ENCODE results near the gene SSTR3.

DNA sequence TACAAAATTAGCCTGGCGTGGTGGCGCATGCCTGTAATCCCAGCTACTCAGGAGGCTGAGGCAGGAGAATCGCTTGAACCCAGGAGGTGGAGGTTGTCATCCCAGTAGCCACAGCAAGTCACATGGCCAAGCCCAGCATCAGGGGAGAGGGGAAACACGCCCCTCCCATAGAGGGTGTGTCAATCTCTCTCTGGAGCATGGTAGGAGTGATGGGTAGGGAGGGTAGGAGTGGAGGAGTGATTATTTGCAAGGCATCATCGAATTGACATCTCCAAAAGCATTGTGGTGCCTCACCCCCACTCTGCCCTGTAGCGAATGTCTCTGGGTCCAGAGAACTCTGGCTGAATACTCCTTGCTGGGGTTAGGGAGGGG is 6.1 kb upstream of the SSTR3 start:
- TF ChIP-seq, protein P1, sequence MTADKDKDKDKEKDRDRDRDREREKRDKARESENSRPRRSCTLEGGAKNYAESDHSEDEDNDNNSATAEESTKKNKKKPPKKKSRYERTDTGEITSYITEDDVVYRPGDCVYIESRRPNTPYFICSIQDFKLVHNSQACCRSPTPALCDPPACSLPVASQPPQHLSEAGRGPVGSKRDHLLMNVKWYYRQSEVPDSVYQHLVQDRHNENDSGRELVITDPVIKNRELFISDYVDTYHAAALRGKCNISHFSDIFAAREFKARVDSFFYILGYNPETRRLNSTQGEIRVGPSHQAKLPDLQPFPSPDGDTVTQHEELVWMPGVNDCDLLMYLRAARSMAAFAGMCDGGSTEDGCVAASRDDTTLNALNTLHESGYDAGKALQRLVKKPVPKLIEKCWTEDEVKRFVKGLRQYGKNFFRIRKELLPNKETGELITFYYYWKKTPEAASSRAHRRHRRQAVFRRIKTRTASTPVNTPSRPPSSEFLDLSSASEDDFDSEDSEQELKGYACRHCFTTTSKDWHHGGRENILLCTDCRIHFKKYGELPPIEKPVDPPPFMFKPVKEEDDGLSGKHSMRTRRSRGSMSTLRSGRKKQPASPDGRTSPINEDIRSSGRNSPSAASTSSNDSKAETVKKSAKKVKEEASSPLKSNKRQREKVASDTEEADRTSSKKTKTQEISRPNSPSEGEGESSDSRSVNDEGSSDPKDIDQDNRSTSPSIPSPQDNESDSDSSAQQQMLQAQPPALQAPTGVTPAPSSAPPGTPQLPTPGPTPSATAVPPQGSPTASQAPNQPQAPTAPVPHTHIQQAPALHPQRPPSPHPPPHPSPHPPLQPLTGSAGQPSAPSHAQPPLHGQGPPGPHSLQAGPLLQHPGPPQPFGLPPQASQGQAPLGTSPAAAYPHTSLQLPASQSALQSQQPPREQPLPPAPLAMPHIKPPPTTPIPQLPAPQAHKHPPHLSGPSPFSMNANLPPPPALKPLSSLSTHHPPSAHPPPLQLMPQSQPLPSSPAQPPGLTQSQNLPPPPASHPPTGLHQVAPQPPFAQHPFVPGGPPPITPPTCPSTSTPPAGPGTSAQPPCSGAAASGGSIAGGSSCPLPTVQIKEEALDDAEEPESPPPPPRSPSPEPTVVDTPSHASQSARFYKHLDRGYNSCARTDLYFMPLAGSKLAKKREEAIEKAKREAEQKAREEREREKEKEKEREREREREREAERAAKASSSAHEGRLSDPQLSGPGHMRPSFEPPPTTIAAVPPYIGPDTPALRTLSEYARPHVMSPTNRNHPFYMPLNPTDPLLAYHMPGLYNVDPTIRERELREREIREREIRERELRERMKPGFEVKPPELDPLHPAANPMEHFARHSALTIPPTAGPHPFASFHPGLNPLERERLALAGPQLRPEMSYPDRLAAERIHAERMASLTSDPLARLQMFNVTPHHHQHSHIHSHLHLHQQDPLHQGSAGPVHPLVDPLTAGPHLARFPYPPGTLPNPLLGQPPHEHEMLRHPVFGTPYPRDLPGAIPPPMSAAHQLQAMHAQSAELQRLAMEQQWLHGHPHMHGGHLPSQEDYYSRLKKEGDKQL (CRISPR knock-in tag; IDR thresholded peaks at IDR 0.05; ENCODE audit: borderline replicate concordance) = no peak
- TF ChIP-seq, protein P2, sequence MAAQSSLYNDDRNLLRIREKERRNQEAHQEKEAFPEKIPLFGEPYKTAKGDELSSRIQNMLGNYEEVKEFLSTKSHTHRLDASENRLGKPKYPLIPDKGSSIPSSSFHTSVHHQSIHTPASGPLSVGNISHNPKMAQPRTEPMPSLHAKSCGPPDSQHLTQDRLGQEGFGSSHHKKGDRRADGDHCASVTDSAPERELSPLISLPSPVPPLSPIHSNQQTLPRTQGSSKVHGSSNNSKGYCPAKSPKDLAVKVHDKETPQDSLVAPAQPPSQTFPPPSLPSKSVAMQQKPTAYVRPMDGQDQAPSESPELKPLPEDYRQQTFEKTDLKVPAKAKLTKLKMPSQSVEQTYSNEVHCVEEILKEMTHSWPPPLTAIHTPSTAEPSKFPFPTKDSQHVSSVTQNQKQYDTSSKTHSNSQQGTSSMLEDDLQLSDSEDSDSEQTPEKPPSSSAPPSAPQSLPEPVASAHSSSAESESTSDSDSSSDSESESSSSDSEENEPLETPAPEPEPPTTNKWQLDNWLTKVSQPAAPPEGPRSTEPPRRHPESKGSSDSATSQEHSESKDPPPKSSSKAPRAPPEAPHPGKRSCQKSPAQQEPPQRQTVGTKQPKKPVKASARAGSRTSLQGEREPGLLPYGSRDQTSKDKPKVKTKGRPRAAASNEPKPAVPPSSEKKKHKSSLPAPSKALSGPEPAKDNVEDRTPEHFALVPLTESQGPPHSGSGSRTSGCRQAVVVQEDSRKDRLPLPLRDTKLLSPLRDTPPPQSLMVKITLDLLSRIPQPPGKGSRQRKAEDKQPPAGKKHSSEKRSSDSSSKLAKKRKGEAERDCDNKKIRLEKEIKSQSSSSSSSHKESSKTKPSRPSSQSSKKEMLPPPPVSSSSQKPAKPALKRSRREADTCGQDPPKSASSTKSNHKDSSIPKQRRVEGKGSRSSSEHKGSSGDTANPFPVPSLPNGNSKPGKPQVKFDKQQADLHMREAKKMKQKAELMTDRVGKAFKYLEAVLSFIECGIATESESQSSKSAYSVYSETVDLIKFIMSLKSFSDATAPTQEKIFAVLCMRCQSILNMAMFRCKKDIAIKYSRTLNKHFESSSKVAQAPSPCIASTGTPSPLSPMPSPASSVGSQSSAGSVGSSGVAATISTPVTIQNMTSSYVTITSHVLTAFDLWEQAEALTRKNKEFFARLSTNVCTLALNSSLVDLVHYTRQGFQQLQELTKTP (IDR thresholded peaks at IDR 0.05; ENCODE audit: low read depth in 1 of 2, partially characterized antibody in 2 of 2) = no peak
- TF ChIP-seq, protein P3, sequence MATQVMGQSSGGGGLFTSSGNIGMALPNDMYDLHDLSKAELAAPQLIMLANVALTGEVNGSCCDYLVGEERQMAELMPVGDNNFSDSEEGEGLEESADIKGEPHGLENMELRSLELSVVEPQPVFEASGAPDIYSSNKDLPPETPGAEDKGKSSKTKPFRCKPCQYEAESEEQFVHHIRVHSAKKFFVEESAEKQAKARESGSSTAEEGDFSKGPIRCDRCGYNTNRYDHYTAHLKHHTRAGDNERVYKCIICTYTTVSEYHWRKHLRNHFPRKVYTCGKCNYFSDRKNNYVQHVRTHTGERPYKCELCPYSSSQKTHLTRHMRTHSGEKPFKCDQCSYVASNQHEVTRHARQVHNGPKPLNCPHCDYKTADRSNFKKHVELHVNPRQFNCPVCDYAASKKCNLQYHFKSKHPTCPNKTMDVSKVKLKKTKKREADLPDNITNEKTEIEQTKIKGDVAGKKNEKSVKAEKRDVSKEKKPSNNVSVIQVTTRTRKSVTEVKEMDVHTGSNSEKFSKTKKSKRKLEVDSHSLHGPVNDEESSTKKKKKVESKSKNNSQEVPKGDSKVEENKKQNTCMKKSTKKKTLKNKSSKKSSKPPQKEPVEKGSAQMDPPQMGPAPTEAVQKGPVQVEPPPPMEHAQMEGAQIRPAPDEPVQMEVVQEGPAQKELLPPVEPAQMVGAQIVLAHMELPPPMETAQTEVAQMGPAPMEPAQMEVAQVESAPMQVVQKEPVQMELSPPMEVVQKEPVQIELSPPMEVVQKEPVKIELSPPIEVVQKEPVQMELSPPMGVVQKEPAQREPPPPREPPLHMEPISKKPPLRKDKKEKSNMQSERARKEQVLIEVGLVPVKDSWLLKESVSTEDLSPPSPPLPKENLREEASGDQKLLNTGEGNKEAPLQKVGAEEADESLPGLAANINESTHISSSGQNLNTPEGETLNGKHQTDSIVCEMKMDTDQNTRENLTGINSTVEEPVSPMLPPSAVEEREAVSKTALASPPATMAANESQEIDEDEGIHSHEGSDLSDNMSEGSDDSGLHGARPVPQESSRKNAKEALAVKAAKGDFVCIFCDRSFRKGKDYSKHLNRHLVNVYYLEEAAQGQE (IDR thresholded peaks at IDR 0.05; ENCODE audit: borderline replicate concordance) = no peak
- TF ChIP-seq, protein P3 (CRISPR knock-in tag; IDR thresholded peaks at IDR 0.05; ENCODE audit: low read depth) = no peak
- TF ChIP-seq, protein P4, sequence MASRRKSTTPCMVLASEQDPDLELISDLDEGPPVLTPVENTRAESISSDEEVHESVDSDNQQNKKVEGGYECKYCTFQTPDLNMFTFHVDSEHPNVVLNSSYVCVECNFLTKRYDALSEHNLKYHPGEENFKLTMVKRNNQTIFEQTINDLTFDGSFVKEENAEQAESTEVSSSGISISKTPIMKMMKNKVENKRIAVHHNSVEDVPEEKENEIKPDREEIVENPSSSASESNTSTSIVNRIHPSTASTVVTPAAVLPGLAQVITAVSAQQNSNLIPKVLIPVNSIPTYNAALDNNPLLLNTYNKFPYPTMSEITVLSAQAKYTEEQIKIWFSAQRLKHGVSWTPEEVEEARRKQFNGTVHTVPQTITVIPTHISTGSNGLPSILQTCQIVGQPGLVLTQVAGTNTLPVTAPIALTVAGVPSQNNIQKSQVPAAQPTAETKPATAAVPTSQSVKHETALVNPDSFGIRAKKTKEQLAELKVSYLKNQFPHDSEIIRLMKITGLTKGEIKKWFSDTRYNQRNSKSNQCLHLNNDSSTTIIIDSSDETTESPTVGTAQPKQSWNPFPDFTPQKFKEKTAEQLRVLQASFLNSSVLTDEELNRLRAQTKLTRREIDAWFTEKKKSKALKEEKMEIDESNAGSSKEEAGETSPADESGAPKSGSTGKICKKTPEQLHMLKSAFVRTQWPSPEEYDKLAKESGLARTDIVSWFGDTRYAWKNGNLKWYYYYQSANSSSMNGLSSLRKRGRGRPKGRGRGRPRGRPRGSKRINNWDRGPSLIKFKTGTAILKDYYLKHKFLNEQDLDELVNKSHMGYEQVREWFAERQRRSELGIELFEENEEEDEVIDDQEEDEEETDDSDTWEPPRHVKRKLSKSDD (conservative IDR thresholded peaks at IDR 0.05; ENCODE audit: low read length) = no peak
- TF ChIP-seq, protein P5, sequence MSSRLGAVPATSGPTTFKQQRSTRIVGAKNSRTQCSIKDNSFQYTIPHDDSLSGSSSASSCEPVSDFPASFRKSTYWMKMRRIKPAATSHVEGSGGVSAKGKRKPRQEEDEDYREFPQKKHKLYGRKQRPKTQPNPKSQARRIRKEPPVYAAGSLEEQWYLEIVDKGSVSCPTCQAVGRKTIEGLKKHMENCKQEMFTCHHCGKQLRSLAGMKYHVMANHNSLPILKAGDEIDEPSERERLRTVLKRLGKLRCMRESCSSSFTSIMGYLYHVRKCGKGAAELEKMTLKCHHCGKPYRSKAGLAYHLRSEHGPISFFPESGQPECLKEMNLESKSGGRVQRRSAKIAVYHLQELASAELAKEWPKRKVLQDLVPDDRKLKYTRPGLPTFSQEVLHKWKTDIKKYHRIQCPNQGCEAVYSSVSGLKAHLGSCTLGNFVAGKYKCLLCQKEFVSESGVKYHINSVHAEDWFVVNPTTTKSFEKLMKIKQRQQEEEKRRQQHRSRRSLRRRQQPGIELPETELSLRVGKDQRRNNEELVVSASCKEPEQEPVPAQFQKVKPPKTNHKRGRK (tag; IDR thresholded peaks at IDR 0.05) = no peak

All from K562 (cell line).